ENCODE data around the gene NRBF2.

Gene NRBF2

GRCh38 chr10:63142136-63142535 lies 9.0 kb downstream of the NRBF2 start:
- no peak overlapping the region for H2AFZ ChIP-seq (ENCODE audit: low read length)
- no peak overlapping the region for H3K9ac ChIP-seq (ENCODE audit: low read length)
- H3K27me3 ChIP-seq (ENCODE audit: insufficient read depth, low read length) = no peaks in the 10 kb centered on the region
- H4K20me1 ChIP-seq (ENCODE audit: insufficient read depth, low read length) = 0 out of 2 replicates have a peak, but pooled peaks cover 3% of the 10 kb centered on the region
- H3K79me2 ChIP-seq (ENCODE audit: insufficient read depth, low read length) = peaks cover 74% of the 10 kb centered on the region
- no peaks in the 10 kb centered on the region for H3K9me2 ChIP-seq (ENCODE audit: low read depth, low read length)
- no peaks in the 10 kb centered on the region for H3K4me1 ChIP-seq (ENCODE audit: insufficient read depth, low read length, severe bottlenecking)
- no peak overlapping the region for H3K27ac ChIP-seq (ENCODE audit: low read depth, low read length, poor library complexity, severe bottlenecking)
- H3K4me3 ChIP-seq (ENCODE audit: low read depth, low read length, poor library complexity, severe bottlenecking) = no peak overlapping the region
- H3K4me2 ChIP-seq (ENCODE audit: low read length) = no peak overlapping the region
- peaks cover 32% of the 10 kb centered on the region for H3K36me3 ChIP-seq (ENCODE audit: insufficient read depth, low read length)
- no peaks in the 10 kb centered on the region for H3F3A ChIP-seq (ENCODE audit: insufficient read depth, low read length)
- TF ChIP-seq EZH2 (IDR thresholded peaks at IDR 0.05; ENCODE audit: borderline replicate concordance, low read length) (no peak), CTCF (IDR thresholded peaks at IDR 0.05; ENCODE audit: low read length) (no peak)
- H3K9me3 ChIP-seq (ENCODE audit: low read length) = no peaks in the 10 kb centered on the region

- Histone ChIP-seq H3K79me2 (ENCODE audit: insufficient read depth, low read length) (peaks cover 59% of the 10 kb centered on the region), H2AFZ (ENCODE audit: low read length) (no peak overlapping the region), H3K4me1 (ENCODE audit: insufficient read depth, low read length, severe bottlenecking) (no peaks in the 10 kb centered on the region), H3K9me3 (ENCODE audit: low read length) (no peaks in the 10 kb centered on the region), H3F3A (ENCODE audit: insufficient read depth, low read length) (no peaks in the 10 kb centered on the region), H3K9me2 (ENCODE audit: low read depth, low read length) (no peaks in the 10 kb centered on the region), H3K4me3 (ENCODE audit: low read depth, low read length, poor library complexity, severe bottlenecking) (no peak overlapping the region), H3K4me2 (ENCODE audit: low read length) (no peak overlapping the region), H3K9ac (ENCODE audit: low read length) (no peak overlapping the region), H4K20me1 (ENCODE audit: insufficient read depth, low read length) (0 out of 2 replicates have a peak, but pooled peaks cover 3% of the 10 kb centered on the region), H3K27me3 (ENCODE audit: insufficient read depth, low read length) (no peaks in the 10 kb centered on the region), H3K36me3 (ENCODE audit: insufficient read depth, low read length) (peaks cover 33% of the 10 kb centered on the region), H3K27ac (ENCODE audit: low read depth, low read length, poor library complexity, severe bottlenecking) (no peak overlapping the region)
- TF ChIP-seq CTCF (IDR thresholded peaks at IDR 0.05; ENCODE audit: low read length) (no peak), EZH2 (IDR thresholded peaks at IDR 0.05; ENCODE audit: borderline replicate concordance, low read length) (no peak)
These were observed 10.9 kb downstream of the NRBF2 start for GRCh38 chr10:63143987-63144386.

GRCh38 chr10:63145782-63146181 lies 12.7 kb downstream of the NRBF2 start:
- H3K4me1 ChIP-seq (ENCODE audit: insufficient read depth, low read length, severe bottlenecking) = no peaks in the 10 kb centered on the region
- H3K4me2 ChIP-seq (ENCODE audit: low read length) = no peak overlapping the region

More at GRCh38 chr10:63145782-63146181, 12.7 kb downstream of the NRBF2 start:
- Histone ChIP-seq H3K27me3 (ENCODE audit: insufficient read depth, low read length) (no peaks in the 10 kb centered on the region), H3K36me3 (ENCODE audit: insufficient read depth, low read length) (peaks cover 24% of the 10 kb centered on the region), H3K79me2 (ENCODE audit: insufficient read depth, low read length) (peaks cover 50% of the 10 kb centered on the region), H3K9me2 (ENCODE audit: low read depth, low read length) (no peaks in the 10 kb centered on the region), H3K9ac (ENCODE audit: low read length) (no peak overlapping the region), H3F3A (ENCODE audit: insufficient read depth, low read length) (no peaks in the 10 kb centered on the region), H3K27ac (ENCODE audit: low read depth, low read length, poor library complexity, severe bottlenecking) (no peak overlapping the region), H3K9me3 (ENCODE audit: low read length) (no peaks in the 10 kb centered on the region), H2AFZ (ENCODE audit: low read length) (no peak overlapping the region), H4K20me1 (ENCODE audit: insufficient read depth, low read length) (0 out of 2 replicates have a peak, but pooled peaks cover 3% of the 10 kb centered on the region), H3K4me3 (ENCODE audit: low read depth, low read length, poor library complexity, severe bottlenecking) (no peak overlapping the region)
- TF ChIP-seq EZH2 (IDR thresholded peaks at IDR 0.05; ENCODE audit: borderline replicate concordance, low read length) (no peak), CTCF (IDR thresholded peaks at IDR 0.05; ENCODE audit: low read length) (no peak)
